NB4 (cell line): ENCODE data around the gene LHX6.

Source experiments
- POLR2A ChIP-seq: IDR thresholded peaks from 2 replicates; pipeline ENCODE4 v1.6.1; 2011; ENCODE audit warnings: mild to moderate bottlenecking; ENCODE audit not compliant: insufficient read length; ENCODE audit errors: extremely low read depth
- TF ChIP-seq, protein P1 (sequence below): IDR thresholded peaks from one replicate; pipeline ENCODE4 v1.5.1; 2012; ENCODE audit warnings: low read depth, low read length

- TF ChIP-seq, protein P1, sequence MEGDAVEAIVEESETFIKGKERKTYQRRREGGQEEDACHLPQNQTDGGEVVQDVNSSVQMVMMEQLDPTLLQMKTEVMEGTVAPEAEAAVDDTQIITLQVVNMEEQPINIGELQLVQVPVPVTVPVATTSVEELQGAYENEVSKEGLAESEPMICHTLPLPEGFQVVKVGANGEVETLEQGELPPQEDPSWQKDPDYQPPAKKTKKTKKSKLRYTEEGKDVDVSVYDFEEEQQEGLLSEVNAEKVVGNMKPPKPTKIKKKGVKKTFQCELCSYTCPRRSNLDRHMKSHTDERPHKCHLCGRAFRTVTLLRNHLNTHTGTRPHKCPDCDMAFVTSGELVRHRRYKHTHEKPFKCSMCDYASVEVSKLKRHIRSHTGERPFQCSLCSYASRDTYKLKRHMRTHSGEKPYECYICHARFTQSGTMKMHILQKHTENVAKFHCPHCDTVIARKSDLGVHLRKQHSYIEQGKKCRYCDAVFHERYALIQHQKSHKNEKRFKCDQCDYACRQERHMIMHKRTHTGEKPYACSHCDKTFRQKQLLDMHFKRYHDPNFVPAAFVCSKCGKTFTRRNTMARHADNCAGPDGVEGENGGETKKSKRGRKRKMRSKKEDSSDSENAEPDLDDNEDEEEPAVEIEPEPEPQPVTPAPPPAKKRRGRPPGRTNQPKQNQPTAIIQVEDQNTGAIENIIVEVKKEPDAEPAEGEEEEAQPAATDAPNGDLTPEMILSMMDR = no peak
- no peak for TF ChIP-seq POLR2A
These were observed 24.7 kb downstream of the LHX6 start for GRCh38 chr9:122204055-122204454.
